Right atrium auricular region (tissue), 2 donors: ENCODE results near the gene TESPA1. TPM values are rescaled to one million over a fixed set of nuclear protein-coding genes. Genes with fewer than 3 reads are reported as not detected.

ENCODE experiments used
- DNase-seq: peaks from one replicate; pipeline ENCODE4 v3.0.0-alpha.2; 2019; ENCODE audit warnings: low spot score
- H3K27ac ChIP-seq, 2 donors: fragments of 200-600 bp; sonication (generic); 1 replicate in 1 of 2; 2 replicates in 1 of 2; pipeline ENCODE4 v1.5.1; 2016 to 2019
- H3K27me3 ChIP-seq, 2 donors: fragments of 200-600 bp; sonication (generic); one replicate each; pipeline versions ENCODE4 v1.5.1 to v1.6.0; 2017 to 2019
- H3K36me3 ChIP-seq: fragments of 200-600 bp; sonication (generic); one replicate; pipeline ENCODE4 v1.5.1; 2016
- H3K4me1 ChIP-seq, 2 donors: fragments of 200-600 bp; sonication (generic); one replicate each; pipeline versions ENCODE4 v1.5.1 to v1.6.0; 2017 to 2019
- H3K4me3 ChIP-seq, 2 donors: fragments of 200-600 bp; sonication (generic); 1 replicate in 1 of 2; 2 replicates in 1 of 2; pipeline ENCODE4 v1.5.1; 2017 to 2019; ENCODE audit warnings: mild to moderate bottlenecking in 1 of 2, moderate library complexity in 1 of 2
- H3K9me3 ChIP-seq, 2 donors: fragments of 200-600 bp; sonication (generic); one replicate each; pipeline ENCODE4 v1.5.1; 2019
- total RNA-seq, 2 donors: library from RNA; depleted of rRNA; stranded (reverse); fragments of >200 nt; gene quantifications; one replicate each; pipeline ENCODE4 v1.1.0, GENCODE V29; 2016
- TF ChIP-seq, protein P1 (sequence below), 2 donors: fragments of 200-600 bp; sonication (generic); IDR thresholded peaks; one replicate each; pipeline ENCODE4 v1.5.1; 2019; ENCODE audit warnings: antibody characterized with exemption in 2 of 2

TESPA1 gene
- total RNA-seq, 2 donors from 2014 or later: 0.19 TPM; not detected in 1

DNA sequence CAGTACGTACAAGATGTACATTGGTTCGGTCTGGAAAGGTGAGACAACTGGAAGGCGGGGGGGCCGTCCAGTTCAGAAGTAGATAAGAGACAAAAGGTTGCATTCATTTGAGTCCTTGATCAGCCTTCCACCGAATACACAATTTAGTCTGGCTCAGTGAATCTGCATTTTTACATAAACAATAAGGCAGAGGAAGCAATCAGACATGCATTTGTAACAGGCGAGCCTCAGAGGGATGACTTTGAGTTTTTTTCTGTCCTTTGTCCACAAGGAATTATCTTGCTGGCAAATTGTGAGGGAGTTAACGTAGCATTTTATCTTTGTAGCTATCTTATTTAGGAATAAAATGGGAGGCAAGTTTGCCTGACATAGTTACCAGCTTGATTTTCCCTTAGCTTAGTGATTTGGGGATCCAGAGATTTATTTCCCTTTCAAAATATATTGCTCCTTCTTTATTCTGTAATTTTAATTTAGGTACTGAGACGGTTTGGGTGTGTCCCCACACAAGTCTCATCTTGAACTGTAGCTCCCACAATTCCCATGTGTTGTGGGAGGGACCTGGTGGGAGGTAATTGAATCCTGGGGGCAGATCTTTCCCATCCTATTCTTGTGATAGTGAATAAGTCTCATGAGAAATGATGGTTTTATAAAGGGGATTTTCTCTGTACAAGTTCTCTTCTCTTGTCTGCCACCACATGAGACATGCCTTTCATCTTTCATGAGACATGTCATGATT, 59.4 kb downstream of the TESPA1 start:
- TF ChIP-seq, protein P1, sequence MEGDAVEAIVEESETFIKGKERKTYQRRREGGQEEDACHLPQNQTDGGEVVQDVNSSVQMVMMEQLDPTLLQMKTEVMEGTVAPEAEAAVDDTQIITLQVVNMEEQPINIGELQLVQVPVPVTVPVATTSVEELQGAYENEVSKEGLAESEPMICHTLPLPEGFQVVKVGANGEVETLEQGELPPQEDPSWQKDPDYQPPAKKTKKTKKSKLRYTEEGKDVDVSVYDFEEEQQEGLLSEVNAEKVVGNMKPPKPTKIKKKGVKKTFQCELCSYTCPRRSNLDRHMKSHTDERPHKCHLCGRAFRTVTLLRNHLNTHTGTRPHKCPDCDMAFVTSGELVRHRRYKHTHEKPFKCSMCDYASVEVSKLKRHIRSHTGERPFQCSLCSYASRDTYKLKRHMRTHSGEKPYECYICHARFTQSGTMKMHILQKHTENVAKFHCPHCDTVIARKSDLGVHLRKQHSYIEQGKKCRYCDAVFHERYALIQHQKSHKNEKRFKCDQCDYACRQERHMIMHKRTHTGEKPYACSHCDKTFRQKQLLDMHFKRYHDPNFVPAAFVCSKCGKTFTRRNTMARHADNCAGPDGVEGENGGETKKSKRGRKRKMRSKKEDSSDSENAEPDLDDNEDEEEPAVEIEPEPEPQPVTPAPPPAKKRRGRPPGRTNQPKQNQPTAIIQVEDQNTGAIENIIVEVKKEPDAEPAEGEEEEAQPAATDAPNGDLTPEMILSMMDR (IDR thresholded peaks at IDR 0.05): no peak
- Histone ChIP-seq H3K27me3 (no peaks in the 10 kb centered on the region), H3K9me3 (peaks cover 0 to 8% of the 10 kb centered on the region in 2 donors), H3K4me3 (no peak overlapping the region), H3K36me3 (no peaks in the 10 kb centered on the region), H3K27ac (no peak overlapping the region), H3K4me1 (no peaks in the 10 kb centered on the region)
- no peak for DNase-seq

DNA sequence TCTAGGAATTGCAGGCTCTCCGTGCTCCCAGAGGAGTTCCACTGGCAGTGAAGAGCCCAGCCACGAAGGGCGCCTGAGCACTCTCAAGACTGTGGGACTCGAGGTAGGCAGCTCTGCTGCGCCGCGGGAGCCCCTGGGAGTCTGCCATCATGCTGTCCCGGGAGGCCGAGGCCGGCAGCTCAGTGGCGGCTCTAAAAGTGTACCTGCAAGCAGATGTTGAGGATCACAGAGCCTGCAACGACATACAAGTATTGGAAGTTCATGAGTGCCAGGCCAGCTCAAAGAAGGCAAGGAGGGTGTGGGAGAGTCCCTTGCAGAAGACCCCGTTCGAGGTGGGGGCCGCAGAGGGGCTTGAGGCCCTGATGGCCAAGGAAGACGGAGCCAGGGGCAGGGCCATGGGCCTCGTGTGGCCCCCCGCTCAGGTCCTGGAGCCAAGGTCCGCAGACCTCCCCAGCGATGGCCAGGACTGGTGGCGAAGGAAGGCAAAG, 67.5 kb downstream of the TESPA1 start:
- TF ChIP-seq, protein P1 (IDR thresholded peaks at IDR 0.05): no peak
- DNase-seq: no peak
- H3K27ac ChIP-seq: no peak overlapping the region
- H3K9me3 ChIP-seq: no peaks in the 10 kb centered on the region
- no peaks in the 10 kb centered on the region for H3K4me1 ChIP-seq
- H3K27me3 ChIP-seq: no peaks in the 10 kb centered on the region
- H3K4me3 ChIP-seq: no peak overlapping the region
- H3K36me3 ChIP-seq: no peaks in the 10 kb centered on the region

Other genes starting within 250 kb of the TESPA1 start
- gene MUCL1, start 130.2 kb downstream of the TESPA1 start, total RNA-seq: not detected
- gene NEUROD4, start 35.2 kb upstream of the TESPA1 start, total RNA-seq: not detected
- gene OR9K2, start 141.6 kb upstream of the TESPA1 start, total RNA-seq: not detected
- not detected for gene OR10A7, start 236.3 kb upstream of the TESPA1 start, total RNA-seq